Stimulated activated CD8-positive, alpha-beta memory T cell treated with anti-CD3 and anti-CD28 coated beads, Interleukin-15, amount 100 ng/mL, for 4 hours (primary cell): Measurements from ENCODE around the gene JOSD1.

Source experiments
- DNase-seq, 2 donors: peaks; one replicate each; pipeline ENCODE4 v3.0.0-alpha.2; 2020; ENCODE audit warnings: low read depth in 2 of 2

The JOSD1 gene

GRCh38 chr22:38700789-38701628 lies at the start of gene JOSD1:
Gene JOSD1, minus strand, starts transcription at chr22:38700943. Its CDS starts 956 bp downstream, at chr22:38699987.
- peak; percentile 94 to 96 for DNase-seq

- DNase-seq: no peak
Measured at GRCh38 chr22:38750104-38750503, 49.4 kb upstream of the JOSD1 start.

GRCh38 chr22:38748487-38749136 lies 47.9 kb upstream of the JOSD1 start:
- no peak for DNase-seq

GRCh38 chr22:38745676-38746460 lies 45.1 kb upstream of the JOSD1 start:
- no peak for DNase-seq

GRCh38 chr22:38744981-38745380 lies 44.2 kb upstream of the JOSD1 start:
- no peak for DNase-seq

- DNase-seq: no peak
Measured at GRCh38 chr22:38742176-38742942, 41.6 kb upstream of the JOSD1 start.

- no peak for DNase-seq
Measured at GRCh38 chr22:38741576-38741975, 40.8 kb upstream of the JOSD1 start.

- DNase-seq: no peak
Measured at GRCh38 chr22:38741166-38741565, 40.4 kb upstream of the JOSD1 start.

- no peak for DNase-seq
Measured at GRCh38 chr22:38740754-38741153, 40.0 kb upstream of the JOSD1 start.

GRCh38 chr22:38740116-38740723 lies 39.5 kb upstream of the JOSD1 start:
- DNase-seq: no peak

- no peak for DNase-seq
Measured at GRCh38 chr22:38739300-38740055, 38.7 kb upstream of the JOSD1 start.

- no peak for DNase-seq
Measured at GRCh38 chr22:38738475-38739070, 37.8 kb upstream of the JOSD1 start.

GRCh38 chr22:38737302-38738060 lies 36.7 kb upstream of the JOSD1 start:
- no peak for DNase-seq

GRCh38 chr22:38736257-38736570 lies 35.5 kb upstream of the JOSD1 start:
- no peak for DNase-seq

- no peak for DNase-seq
Measured at GRCh38 chr22:38735465-38736256, 34.9 kb upstream of the JOSD1 start.

- no peak for DNase-seq
Measured at GRCh38 chr22:38735126-38735464, 34.4 kb upstream of the JOSD1 start.

- no peak for DNase-seq
Measured at GRCh38 chr22:38734421-38735100, 33.8 kb upstream of the JOSD1 start.

- no peak for DNase-seq
Measured at GRCh38 chr22:38733724-38734381, 33.1 kb upstream of the JOSD1 start.
